GM18873 (cell line): ENCODE results near the gene USH2A.

Experiments
- ATAC-seq: cut with Tn5 transposase; IDR thresholded peaks from one replicate; pipeline ENCODE4 v1.9.1; 2021; ENCODE audit warnings: mild to moderate bottlenecking, moderate library complexity, moderate number of reproducible peaks; ENCODE audit not compliant: unreplicated experiment, low FRiP score

The USH2A gene

GRCh38 chr1:216422821-216423520, at the start of gene USH2A:
Gene USH2A, minus strand, starts transcription at chr1:216423448. Its CDS starts 1,112 bp downstream, at chr1:216422336.
- ATAC-seq = no peak

DNA sequence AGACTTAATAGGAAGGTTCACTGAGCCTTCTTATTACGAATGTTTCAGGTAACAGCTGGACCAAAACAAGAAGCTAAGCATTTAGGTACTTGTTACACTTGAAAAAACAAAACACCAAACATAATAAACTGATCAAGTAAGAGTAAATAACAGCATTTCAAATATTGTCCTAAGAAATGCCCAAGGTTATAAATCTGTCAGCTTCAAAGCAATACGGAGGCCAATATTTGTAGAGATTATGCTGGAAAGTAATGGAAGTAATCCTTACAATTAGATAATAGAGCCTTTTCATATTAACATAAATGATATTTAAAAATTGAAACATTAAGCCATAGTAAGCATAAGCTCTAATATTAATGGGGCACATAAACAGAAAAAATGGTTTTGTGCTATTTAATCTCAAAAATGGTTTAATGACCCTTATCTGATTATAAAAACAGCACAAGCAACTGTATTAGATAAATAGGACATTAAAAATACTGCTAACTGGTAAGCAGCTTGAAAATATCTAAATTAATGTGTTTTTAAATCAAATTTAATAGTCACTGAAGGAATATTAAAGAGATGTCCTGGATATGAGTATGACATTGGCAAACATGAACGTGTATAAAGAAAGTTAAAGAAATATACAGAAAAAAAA, 43.0 kb upstream of the USH2A start:
- no peak for ATAC-seq

- ATAC-seq = no peak
Observed at GRCh38 chr1:216464489-216464888, 41.2 kb upstream of the USH2A start.

GRCh38 chr1:216462066-216462775, 39.0 kb upstream of the USH2A start:
- no peak for ATAC-seq

- no peak for ATAC-seq
Observed at GRCh38 chr1:216461466-216461865, 38.2 kb upstream of the USH2A start.

- ATAC-seq = no peak
Observed at GRCh38 chr1:216459651-216460207, 36.5 kb upstream of the USH2A start.

GRCh38 chr1:216458812-216459211, 35.6 kb upstream of the USH2A start:
- ATAC-seq = no peak

- ATAC-seq = no peak
Observed at GRCh38 chr1:216457356-216457755, 34.1 kb upstream of the USH2A start.

- no peak for ATAC-seq
Observed at GRCh38 chr1:216456682-216457081, 33.4 kb upstream of the USH2A start.

DNA sequence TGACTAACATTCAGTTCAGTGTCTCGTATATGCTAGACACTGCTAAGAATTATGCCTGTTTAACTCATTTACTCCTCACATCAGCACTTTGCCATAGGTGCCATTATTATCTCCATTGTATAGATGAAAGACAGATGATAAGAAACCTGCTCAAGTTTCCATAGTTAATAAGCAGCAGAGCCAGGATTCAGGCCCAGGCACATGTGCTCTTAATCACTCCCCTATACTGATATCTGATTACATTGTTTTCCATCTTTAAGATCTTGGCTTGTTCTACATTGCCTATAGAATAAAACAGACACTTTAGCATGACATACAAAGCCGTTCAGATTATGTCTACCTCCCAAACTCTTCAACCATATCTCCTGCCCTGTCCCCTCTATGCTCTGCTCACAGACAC, 30.5 kb upstream of the USH2A start:
- no peak for ATAC-seq

DNA sequence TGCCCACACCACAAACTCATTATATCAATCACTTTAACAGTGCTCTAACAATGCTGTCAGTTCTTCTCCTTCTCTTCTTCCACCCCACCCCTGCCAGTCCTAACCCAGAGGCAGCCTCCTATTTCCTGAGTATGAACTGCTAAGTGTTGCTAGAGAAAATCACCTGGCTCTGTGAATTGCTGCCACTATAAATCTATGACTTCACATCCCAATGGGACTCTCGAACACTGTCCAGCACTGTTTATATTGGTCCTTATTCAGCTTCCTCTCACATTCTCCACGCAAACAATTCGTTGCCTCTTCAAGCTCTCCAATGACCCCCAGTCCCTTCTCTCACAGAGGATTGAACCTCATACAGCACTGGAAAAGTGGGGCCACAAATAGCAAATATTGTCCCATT, 27.0 kb upstream of the USH2A start:
- ATAC-seq = no peak

GRCh38 chr1:216448011-216448510, 24.8 kb upstream of the USH2A start:
- ATAC-seq = no peak

DNA sequence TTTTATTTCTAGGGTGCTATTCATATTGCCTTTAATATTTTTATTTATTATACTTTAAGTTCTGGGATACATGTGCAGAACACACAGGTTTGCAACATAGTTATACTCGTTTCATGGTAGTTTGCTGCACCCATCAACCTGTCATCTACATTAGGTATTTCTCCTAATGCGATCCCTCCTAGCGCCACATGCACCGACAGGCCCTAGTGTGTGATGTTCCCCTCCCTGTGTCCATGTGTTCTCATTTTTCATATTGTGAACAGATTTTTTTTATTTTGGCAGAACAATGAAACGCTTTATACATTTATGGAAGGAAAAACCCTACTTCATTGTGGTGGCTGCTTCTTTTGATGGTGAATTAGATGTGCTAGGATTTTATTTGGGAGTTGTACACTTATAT, 14.4 kb upstream of the USH2A start:
- no peak for ATAC-seq

DNA sequence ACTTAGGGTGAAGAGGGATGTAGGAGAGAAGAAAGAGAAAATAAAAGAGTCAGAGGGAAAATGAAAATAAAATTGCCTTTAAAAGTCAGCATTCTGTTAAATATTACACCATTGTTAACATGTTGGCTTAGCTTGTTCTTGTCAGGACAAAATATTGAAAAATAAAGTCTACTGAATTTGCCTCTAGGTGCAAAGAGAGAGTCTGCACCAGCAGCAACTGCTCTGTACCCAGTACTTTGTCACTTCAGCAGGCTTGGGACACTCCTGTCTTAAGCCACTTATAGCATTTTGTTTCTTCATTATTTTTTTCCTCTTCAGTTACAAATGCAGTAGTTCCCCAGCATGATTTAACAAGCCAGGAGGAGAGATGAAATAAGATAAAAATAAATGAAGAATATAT, 11.0 kb upstream of the USH2A start:
- no peak for ATAC-seq

DNA sequence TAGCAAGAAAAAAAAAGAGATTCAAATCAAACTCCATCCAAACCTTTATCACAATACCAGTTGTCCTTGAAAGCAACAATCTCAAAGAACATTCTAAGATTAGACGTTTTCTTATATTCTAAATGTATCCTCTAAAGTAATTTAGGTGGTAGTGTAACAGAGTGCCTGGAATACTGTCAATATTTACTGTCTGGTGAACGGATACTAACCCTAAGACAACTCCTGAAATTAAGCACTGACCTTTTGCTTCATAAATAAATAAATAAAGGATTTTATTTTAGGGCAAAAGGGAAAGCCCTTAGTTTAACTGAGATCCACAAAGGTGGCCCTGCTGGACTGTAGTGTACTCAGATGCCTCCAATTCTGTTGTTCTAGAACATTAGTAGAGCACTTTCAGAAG, 9.9 kb upstream of the USH2A start:
- ATAC-seq = no peak

GRCh38 chr1:216430744-216431143, 7.5 kb upstream of the USH2A start:
- ATAC-seq = no peak

DNA sequence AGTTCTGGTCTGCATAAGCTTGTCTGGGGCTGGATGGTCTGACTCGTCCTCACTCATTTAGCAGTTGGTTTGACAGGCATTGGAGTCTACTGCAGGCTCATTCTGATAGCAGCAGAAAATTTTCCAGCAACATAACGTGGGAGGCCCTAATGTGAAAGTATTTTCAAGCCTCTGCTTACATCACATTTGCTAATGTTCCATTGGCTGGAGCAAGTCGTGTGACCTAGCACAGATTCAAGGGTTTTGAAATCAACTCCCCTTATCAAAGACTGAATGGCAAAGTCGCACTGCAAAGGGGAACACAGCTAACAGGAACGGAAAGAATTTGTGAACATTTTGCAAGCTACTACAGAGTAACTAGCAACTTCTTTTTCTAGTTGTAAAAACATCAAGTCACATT, 2.3 kb upstream of the USH2A start:
- ATAC-seq = no peak

DNA sequence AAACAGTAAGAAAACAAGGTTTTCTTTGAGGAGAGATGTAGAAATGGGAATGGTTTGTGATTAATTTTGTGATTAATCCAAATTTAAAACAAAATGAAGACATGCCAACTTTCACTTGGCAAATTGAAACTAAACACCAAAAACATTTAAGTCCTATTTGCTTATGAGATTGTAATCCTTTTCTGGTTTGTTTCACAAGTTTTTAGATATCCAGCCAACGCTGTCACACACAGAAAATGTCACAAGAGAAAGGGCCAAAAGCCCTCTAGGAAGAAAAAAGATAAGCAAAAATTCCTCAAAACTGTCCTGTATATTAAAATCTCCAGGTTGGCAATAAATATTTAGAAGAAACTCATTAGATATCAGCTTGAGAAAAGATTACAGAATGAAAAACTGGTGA, 2.5 kb downstream of the USH2A start:
- ATAC-seq = no peak

DNA sequence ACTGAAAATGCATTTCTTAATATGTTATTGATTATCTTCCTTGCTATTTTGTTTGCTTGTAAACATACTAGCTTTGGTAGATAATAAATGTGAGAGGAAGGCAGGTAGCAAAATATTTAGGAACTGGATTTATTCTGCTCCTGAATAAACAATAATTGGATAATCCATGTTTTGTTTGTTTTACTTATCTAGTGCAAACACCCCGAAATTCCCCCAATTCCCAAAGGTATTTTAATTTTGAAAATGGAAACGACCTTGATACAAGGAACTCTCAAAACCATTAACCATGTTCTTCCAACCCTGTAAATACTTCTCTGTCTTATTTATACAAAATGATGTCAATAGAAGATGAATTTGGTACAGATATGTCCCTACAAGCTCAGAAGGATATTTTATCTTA, 3.0 kb downstream of the USH2A start:
- no peak for ATAC-seq

- ATAC-seq = no peak
Observed at GRCh38 chr1:216416488-216416887, 6.8 kb downstream of the USH2A start.

DNA sequence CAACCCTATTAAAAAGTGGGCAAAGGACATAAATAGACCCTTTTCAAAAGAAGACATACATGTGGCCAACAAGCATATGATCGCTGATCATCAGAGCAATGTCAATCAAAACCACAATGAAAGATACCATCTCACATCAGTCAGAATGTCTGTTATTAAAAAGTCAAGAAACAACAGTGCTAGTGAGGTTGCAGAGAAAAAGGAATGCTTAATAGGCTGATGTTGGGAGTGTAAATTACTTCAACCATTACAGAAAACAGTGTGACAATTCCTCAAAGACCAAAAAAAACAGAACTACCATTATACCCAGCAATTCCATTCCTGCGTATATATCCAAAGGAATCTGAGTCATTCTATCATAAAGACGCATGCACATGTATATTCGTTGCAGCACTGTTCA, 13.2 kb downstream of the USH2A start:
- ATAC-seq = no peak
